Prostate gland (tissue), 2 donors: Measurements from ENCODE around the gene FKBP6.

ENCODE experiments used
- POLR2A ChIP-seq: fragments of 450-650 bp; IDR thresholded peaks from one replicate; pipeline ENCODE4 v1.6.1; 2016; ENCODE audit warnings: antibody characterized with exemption, mild to moderate bottlenecking
- TF ChIP-seq, protein P1 (sequence below), 4 experiments: fragments of 200-600 bp in 2 of 4; fragments of 450-650 bp in 2 of 4; sonication (generic) in 2 of 4; IDR thresholded peaks; 1 replicate in 3 of 4; 2 replicates in 1 of 4; pipeline ENCODE4 v1.5.1; 2016 to 2019; ENCODE audit warnings: antibody characterized with exemption in 4 of 4, mild to moderate bottlenecking in 2 of 4, moderate library complexity in 2 of 4

DNA sequence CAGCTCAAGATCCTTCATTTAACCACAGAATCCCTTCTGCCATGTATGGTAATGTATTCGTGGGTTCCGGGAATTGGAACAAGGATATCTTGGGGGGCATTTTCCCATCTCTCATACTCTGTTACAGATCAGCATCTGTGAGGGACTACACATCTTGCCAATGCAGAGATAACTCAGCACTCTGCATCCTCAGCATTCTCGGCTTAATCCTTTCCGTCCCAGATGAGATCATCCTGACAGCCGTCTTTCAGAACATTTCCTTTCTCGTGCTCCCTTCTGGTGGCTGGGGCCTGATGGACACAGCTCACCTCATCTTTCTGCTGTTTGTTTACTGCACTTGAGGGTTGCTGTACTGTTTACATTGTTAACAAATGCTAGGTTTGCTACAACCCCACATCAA lies 25.3 kb downstream of the FKBP6 start:
- TF ChIP-seq, protein P1, sequence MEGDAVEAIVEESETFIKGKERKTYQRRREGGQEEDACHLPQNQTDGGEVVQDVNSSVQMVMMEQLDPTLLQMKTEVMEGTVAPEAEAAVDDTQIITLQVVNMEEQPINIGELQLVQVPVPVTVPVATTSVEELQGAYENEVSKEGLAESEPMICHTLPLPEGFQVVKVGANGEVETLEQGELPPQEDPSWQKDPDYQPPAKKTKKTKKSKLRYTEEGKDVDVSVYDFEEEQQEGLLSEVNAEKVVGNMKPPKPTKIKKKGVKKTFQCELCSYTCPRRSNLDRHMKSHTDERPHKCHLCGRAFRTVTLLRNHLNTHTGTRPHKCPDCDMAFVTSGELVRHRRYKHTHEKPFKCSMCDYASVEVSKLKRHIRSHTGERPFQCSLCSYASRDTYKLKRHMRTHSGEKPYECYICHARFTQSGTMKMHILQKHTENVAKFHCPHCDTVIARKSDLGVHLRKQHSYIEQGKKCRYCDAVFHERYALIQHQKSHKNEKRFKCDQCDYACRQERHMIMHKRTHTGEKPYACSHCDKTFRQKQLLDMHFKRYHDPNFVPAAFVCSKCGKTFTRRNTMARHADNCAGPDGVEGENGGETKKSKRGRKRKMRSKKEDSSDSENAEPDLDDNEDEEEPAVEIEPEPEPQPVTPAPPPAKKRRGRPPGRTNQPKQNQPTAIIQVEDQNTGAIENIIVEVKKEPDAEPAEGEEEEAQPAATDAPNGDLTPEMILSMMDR (IDR thresholded peaks at IDR 0.05), result no peak
- TF ChIP-seq POLR2A, result no peak
